Measurements from ENCODE around the gene PDK3. TPM values are rescaled to one million over a fixed set of nuclear protein-coding genes. Genes with fewer than 3 reads are reported as not detected.

PDK3 gene
- polyA plus RNA-seq, 2 donors = 1.9 to 2.6 TPM

DNA sequence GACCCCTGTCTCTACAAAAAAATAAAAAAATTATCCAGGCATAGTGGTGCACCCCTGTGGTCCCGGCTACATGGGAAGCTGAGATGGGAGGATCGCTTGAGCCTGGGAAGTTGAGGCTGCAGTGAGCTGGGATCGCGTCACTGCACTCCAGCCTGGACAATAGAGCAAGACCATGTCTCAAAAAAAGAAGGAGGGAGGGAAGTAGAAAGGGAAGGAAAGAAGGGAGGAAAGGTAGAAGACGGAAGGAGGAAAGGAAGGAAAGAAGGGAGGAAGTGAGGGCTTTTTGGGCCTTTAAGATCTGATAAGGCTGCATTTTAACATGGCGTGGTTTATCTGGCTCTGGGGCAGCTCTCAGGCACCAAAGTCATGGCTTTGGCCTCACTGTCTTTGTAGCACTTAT lies 10.4 kb downstream of the PDK3 start:
- no peaks in the 10 kb centered on the region for H3K36me3 ChIP-seq (ENCODE audit: control insufficient read depth in 2 of 2, insufficient read depth in 2 of 2, low read length in 1 of 2)
- H3K9me3 ChIP-seq (ENCODE audit: control insufficient read depth in 2 of 2, insufficient read depth in 1 of 2, low read depth in 1 of 2, low read length in 1 of 2) = no peaks in the 10 kb centered on the region
- H3K4me3 ChIP-seq (ENCODE audit: low read depth in 1 of 2, low read length in 2 of 2) = no peak overlapping the region
- no peaks in the 10 kb centered on the region for H3K27me3 ChIP-seq (ENCODE audit: control insufficient read depth in 1 of 2, insufficient read depth in 2 of 2, low read length in 2 of 2)
- no peak overlapping the region for H3K27ac ChIP-seq (ENCODE audit: low read depth in 2 of 2, low read length in 1 of 2)
- WGBS, 2 donors = 71 to 93% methylated on average over 6 of the region's 6 CpGs
- H3K4me1 ChIP-seq (ENCODE audit: control insufficient read depth in 2 of 2, insufficient read depth in 2 of 2, low read length in 1 of 2) = no peaks in the 10 kb centered on the region

DNA sequence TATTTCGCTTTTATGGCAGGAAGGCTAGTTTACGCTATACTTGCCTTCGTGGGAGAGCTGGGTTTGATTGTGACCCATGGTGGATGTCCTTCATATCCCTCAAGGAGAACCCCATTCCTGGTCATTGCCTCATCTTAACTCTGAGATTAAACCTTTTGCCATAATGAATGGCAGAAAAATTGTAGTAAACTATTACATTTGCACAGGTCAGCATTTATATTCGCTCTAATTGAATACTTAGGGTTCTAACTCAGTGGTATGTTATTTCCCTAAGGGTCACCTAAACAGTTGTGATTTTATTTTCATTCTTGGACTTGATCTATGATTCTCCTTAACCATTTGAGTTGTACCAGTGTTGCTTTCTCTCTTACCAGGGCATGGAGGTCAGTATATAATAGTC lies 13.4 kb downstream of the PDK3 start:
- Histone ChIP-seq H3K27me3 (ENCODE audit: control insufficient read depth in 1 of 2, insufficient read depth in 2 of 2, low read length in 2 of 2) (no peaks in the 10 kb centered on the region), H3K4me1 (ENCODE audit: control insufficient read depth in 2 of 2, insufficient read depth in 2 of 2, low read length in 1 of 2) (no peaks in the 10 kb centered on the region), H3K27ac (ENCODE audit: low read depth in 2 of 2, low read length in 1 of 2) (no peak overlapping the region), H3K4me3 (ENCODE audit: low read depth in 1 of 2, low read length in 2 of 2) (no peak overlapping the region), H3K9me3 (ENCODE audit: control insufficient read depth in 2 of 2, insufficient read depth in 1 of 2, low read depth in 1 of 2, low read length in 1 of 2) (no peaks in the 10 kb centered on the region), H3K36me3 (ENCODE audit: control insufficient read depth in 2 of 2, insufficient read depth in 2 of 2, low read length in 1 of 2) (no peaks in the 10 kb centered on the region)
- 89 to 99% methylated on average over 4 of the region's 4 CpGs for WGBS, 2 donors

DNA sequence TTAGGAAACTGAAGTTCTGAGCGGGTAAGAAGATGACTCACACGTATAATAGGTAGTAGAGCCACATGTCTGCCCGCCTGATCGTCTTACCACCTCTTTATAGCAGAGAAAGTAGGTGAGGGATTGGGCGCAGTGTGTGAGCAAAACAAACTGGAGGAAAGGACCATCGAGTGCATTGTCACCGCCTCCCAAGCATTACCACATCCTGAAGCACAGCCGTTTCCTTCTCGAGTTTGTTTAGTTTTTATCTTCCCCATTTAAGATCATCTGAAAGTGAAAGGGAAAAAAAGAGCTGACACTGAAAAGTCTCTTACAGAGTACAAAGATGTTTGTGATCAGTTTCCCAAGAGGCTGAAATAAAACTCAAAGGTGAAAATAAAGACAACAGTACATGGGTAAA lies 14.8 kb downstream of the PDK3 start:
- H3K27ac ChIP-seq (ENCODE audit: low read depth in 2 of 2, low read length in 1 of 2) = no peak overlapping the region
- no peaks in the 10 kb centered on the region for H3K9me3 ChIP-seq (ENCODE audit: control insufficient read depth in 2 of 2, insufficient read depth in 1 of 2, low read depth in 1 of 2, low read length in 1 of 2)
- WGBS, 2 donors = 48 to 66% methylated on average over 9 of the region's 9 CpGs
- no peaks in the 10 kb centered on the region for H3K36me3 ChIP-seq (ENCODE audit: control insufficient read depth in 2 of 2, insufficient read depth in 2 of 2, low read length in 1 of 2)
- H3K4me3 ChIP-seq (ENCODE audit: low read depth in 1 of 2, low read length in 2 of 2) = no peak overlapping the region
- no peaks in the 10 kb centered on the region for H3K4me1 ChIP-seq (ENCODE audit: control insufficient read depth in 2 of 2, insufficient read depth in 2 of 2, low read length in 1 of 2)
- H3K27me3 ChIP-seq (ENCODE audit: control insufficient read depth in 1 of 2, insufficient read depth in 2 of 2, low read length in 2 of 2) = no peaks in the 10 kb centered on the region

DNA sequence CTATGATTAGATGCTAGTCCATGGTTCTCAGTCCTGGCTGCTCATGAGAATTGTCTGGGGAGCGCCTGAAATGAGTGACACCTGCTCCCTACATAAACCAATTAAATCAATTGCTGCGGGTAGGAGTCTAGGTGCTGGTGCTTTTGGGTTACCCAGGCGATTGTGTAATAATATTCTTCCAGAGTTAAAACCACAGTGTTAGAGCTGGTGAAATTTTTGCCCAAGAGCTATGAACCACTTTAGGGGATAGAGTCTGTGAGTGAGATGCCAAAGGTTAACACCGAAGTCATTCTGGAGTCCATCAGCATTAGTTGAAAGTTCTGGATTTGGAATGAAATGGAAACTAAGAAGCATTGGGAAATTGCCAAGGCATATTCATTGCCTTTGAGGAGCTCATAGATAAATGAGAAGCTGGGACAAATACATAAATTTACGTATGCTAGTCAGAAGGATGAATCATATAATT lies 15.3 kb downstream of the PDK3 start:
- 63 to 67% methylated on average over 5 of the region's 5 CpGs for WGBS, 2 donors
- H3K27me3 ChIP-seq (ENCODE audit: control insufficient read depth in 1 of 2, insufficient read depth in 2 of 2, low read length in 2 of 2) = no peaks in the 10 kb centered on the region
- no peak overlapping the region for H3K27ac ChIP-seq (ENCODE audit: low read depth in 2 of 2, low read length in 1 of 2)
- H3K4me1 ChIP-seq (ENCODE audit: control insufficient read depth in 2 of 2, insufficient read depth in 2 of 2, low read length in 1 of 2) = no peaks in the 10 kb centered on the region
- H3K36me3 ChIP-seq (ENCODE audit: control insufficient read depth in 2 of 2, insufficient read depth in 2 of 2, low read length in 1 of 2) = no peaks in the 10 kb centered on the region
- H3K9me3 ChIP-seq (ENCODE audit: control insufficient read depth in 2 of 2, insufficient read depth in 1 of 2, low read depth in 1 of 2, low read length in 1 of 2) = no peaks in the 10 kb centered on the region
- H3K4me3 ChIP-seq (ENCODE audit: low read depth in 1 of 2, low read length in 2 of 2) = no peak overlapping the region

DNA sequence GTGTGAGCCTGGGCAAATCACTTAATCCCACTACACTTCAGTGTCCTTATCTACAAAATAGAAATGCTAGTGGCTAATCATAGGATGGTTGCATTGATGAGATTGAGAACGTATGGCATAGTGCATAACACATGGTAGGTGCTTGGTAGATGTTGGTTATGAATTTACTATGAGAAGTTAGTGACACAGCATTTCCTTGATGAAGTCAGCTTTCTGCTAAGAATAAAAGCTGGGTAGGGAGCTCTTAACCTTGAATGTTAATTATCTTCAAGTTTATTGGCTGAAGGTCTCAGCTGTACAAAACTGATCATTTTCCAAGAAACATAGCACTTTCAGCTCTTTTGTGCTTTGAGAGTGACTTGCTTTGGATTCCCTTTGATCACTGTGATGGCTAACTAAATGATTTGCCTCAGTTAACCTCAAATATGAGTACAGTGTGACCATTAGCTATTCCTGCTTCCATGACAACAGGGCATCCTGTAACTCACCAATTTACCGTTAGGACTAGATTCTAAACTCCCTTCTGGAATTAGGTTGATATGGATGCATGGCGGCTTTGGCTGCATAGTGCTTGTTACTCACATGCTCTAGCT lies 17.8 kb downstream of the PDK3 start:
- H3K27ac ChIP-seq (ENCODE audit: low read depth in 2 of 2, low read length in 1 of 2) = no peak overlapping the region
- 61 to 89% methylated on average over 3 of the region's 3 CpGs for WGBS, 2 donors
- H3K36me3 ChIP-seq (ENCODE audit: control insufficient read depth in 2 of 2, insufficient read depth in 2 of 2, low read length in 1 of 2) = no peaks in the 10 kb centered on the region
- H3K9me3 ChIP-seq (ENCODE audit: control insufficient read depth in 2 of 2, insufficient read depth in 1 of 2, low read depth in 1 of 2, low read length in 1 of 2) = no peaks in the 10 kb centered on the region
- no peaks in the 10 kb centered on the region for H3K27me3 ChIP-seq (ENCODE audit: control insufficient read depth in 1 of 2, insufficient read depth in 2 of 2, low read length in 2 of 2)
- H3K4me3 ChIP-seq (ENCODE audit: low read depth in 1 of 2, low read length in 2 of 2) = no peak overlapping the region
- no peaks in the 10 kb centered on the region for H3K4me1 ChIP-seq (ENCODE audit: control insufficient read depth in 2 of 2, insufficient read depth in 2 of 2, low read length in 1 of 2)

DNA sequence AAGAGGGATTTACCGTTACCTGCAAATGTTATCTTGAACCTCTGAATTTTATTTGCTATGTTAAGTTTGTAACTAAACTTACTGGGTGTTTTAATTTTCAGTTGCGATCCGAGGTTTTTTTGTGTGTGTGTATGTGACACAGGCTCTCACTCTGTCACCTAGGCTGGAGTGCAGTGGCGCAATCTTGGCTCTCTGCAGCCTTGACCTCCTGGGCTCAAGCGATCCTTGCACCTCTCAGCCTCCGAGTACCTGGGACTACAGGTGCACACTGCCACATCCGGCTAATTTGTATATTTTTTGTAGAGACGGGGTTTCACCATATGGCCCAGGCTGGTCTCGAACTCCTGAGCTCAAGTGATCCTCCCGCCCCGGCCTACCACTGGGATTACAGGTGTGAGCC lies 18.5 kb downstream of the PDK3 start:
- H3K27ac ChIP-seq (ENCODE audit: low read depth in 2 of 2, low read length in 1 of 2) = no peak overlapping the region
- 92 to 97% methylated on average over 11 of the region's 11 CpGs for WGBS, 2 donors
- H3K27me3 ChIP-seq (ENCODE audit: control insufficient read depth in 1 of 2, insufficient read depth in 2 of 2, low read length in 2 of 2) = no peaks in the 10 kb centered on the region
- H3K4me3 ChIP-seq (ENCODE audit: low read depth in 1 of 2, low read length in 2 of 2) = no peak overlapping the region
- no peaks in the 10 kb centered on the region for H3K9me3 ChIP-seq (ENCODE audit: control insufficient read depth in 2 of 2, insufficient read depth in 1 of 2, low read depth in 1 of 2, low read length in 1 of 2)
- H3K36me3 ChIP-seq (ENCODE audit: control insufficient read depth in 2 of 2, insufficient read depth in 2 of 2, low read length in 1 of 2) = no peaks in the 10 kb centered on the region
- no peaks in the 10 kb centered on the region for H3K4me1 ChIP-seq (ENCODE audit: control insufficient read depth in 2 of 2, insufficient read depth in 2 of 2, low read length in 1 of 2)

DNA sequence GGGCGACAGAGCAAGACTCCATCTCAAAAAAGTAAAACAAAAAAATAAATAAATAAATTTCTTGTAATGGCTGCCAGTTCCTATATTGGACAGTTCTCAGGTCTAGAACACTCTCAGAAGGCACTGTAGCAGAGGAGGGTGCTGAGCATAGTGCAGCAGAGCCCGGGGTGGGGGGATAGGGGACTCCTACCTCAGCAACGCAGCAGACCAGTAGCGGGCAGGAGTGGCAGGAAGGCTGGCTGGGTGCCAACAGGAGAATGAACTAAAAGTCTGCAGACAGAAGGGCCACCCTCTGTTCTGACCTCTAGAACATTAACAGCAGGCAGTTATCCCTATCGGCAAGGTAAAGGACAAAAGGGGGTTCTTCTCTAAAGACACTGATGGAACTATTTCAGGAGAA lies 20.2 kb downstream of the PDK3 start:
- no peak overlapping the region for H3K4me3 ChIP-seq (ENCODE audit: low read depth in 1 of 2, low read length in 2 of 2)
- no peaks in the 10 kb centered on the region for H3K9me3 ChIP-seq (ENCODE audit: control insufficient read depth in 2 of 2, insufficient read depth in 1 of 2, low read depth in 1 of 2, low read length in 1 of 2)
- H3K4me1 ChIP-seq (ENCODE audit: control insufficient read depth in 2 of 2, insufficient read depth in 2 of 2, low read length in 1 of 2) = no peaks in the 10 kb centered on the region
- no peaks in the 10 kb centered on the region for H3K27me3 ChIP-seq (ENCODE audit: control insufficient read depth in 1 of 2, insufficient read depth in 2 of 2, low read length in 2 of 2)
- H3K27ac ChIP-seq (ENCODE audit: low read depth in 2 of 2, low read length in 1 of 2) = no peak overlapping the region
- WGBS, 2 donors = 79 to 96% methylated on average over 5 of the region's 5 CpGs
- H3K36me3 ChIP-seq (ENCODE audit: control insufficient read depth in 2 of 2, insufficient read depth in 2 of 2, low read length in 1 of 2) = no peaks in the 10 kb centered on the region

DNA sequence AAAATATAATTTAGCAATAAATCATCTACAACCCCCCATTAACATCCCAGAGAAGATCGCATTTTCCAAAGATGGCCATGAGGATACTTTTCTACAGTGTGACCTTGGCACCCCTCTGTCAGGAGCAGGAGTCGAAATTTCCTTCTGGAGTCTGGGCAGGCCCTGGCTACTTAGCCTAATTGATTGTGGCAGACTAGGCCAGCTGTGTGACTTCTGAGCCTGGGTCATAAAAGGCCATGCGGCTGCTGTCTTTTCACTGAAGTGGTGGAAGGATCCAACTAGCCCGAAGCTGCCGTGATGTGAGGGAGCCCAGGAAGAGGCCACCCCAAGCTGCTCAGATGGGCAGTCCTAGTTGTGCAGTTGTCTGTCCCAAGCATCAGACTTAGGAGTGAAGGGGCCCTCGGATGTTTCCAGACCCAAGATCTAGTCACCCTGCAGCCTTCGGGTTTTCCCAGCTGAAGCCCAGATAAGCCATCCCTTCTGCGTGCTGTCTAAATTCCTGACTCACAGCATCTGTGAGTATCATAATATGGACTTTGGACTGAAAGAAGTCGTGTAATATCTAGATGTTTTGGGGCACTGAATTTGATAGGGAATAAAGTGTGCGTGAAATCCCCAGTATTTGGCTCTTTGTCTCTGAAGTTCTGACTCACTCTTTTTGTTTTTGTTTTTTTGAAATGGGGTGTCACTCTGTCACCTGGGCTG lies 21.0 kb downstream of the PDK3 start:
- Histone ChIP-seq H3K27me3 (ENCODE audit: control insufficient read depth in 1 of 2, insufficient read depth in 2 of 2, low read length in 2 of 2) (no peaks in the 10 kb centered on the region), H3K4me3 (ENCODE audit: low read depth in 1 of 2, low read length in 2 of 2) (no peak overlapping the region), H3K9me3 (ENCODE audit: control insufficient read depth in 2 of 2, insufficient read depth in 1 of 2, low read depth in 1 of 2, low read length in 1 of 2) (no peaks in the 10 kb centered on the region), H3K4me1 (ENCODE audit: control insufficient read depth in 2 of 2, insufficient read depth in 2 of 2, low read length in 1 of 2) (no peaks in the 10 kb centered on the region), H3K36me3 (ENCODE audit: control insufficient read depth in 2 of 2, insufficient read depth in 2 of 2, low read length in 1 of 2) (no peaks in the 10 kb centered on the region), H3K27ac (ENCODE audit: low read depth in 2 of 2, low read length in 1 of 2) (no peak overlapping the region)
- 76 to 86% methylated on average over 10 of the region's 10 CpGs for WGBS, 2 donors

DNA sequence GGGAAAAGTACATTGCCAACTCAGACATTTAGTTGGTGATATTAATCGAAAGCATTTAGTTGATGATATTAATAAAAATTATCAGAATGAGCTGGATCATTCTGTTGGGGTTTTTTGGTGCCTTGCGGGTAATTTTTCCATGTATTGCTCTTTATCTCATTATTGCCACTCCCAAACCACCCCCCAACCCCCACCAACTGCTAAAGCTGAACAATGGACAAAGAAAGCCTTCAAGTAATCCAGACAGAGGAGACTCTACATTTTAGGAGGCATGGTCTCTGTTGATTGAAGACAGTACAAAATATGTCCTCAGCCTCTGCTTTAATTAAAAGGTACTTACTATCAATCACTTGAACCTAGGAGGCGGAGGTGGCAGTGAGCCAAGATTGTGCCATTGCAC lies 22.5 kb downstream of the PDK3 start:
- 84 to 87% methylated on average over 3 of the region's 3 CpGs for WGBS, 2 donors
- Histone ChIP-seq H3K27ac (ENCODE audit: low read depth in 2 of 2, low read length in 1 of 2) (no peak overlapping the region), H3K9me3 (ENCODE audit: control insufficient read depth in 2 of 2, insufficient read depth in 1 of 2, low read depth in 1 of 2, low read length in 1 of 2) (no peaks in the 10 kb centered on the region), H3K4me3 (ENCODE audit: low read depth in 1 of 2, low read length in 2 of 2) (no peak overlapping the region), H3K36me3 (ENCODE audit: control insufficient read depth in 2 of 2, insufficient read depth in 2 of 2, low read length in 1 of 2) (no peaks in the 10 kb centered on the region), H3K27me3 (ENCODE audit: control insufficient read depth in 1 of 2, insufficient read depth in 2 of 2, low read length in 2 of 2) (no peaks in the 10 kb centered on the region), H3K4me1 (ENCODE audit: control insufficient read depth in 2 of 2, insufficient read depth in 2 of 2, low read length in 1 of 2) (no peaks in the 10 kb centered on the region)

DNA sequence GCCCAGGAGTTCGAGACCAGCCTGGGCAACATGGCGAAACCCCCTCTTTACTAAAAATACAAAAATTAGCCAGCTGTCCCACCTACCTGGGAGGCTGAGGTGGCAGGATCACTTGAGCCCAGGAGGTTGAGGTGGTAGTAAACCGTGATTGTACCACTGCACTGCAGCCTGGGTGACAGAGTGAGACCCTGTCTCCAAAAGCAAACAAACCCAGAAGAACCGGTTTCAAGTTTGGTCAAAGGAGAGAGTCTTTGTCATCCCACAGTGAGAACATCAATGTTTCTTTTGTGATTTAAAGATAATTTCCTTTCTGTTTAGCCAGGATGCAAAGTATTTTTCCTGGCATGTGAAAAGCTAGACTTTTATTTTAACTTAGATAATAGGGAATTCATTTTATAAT lies 26.7 kb downstream of the PDK3 start:
- Histone ChIP-seq H3K36me3 (ENCODE audit: control insufficient read depth in 2 of 2, insufficient read depth in 2 of 2, low read length in 1 of 2) (no peaks in the 10 kb centered on the region), H3K4me3 (ENCODE audit: low read depth in 1 of 2, low read length in 2 of 2) (no peak overlapping the region), H3K27me3 (ENCODE audit: control insufficient read depth in 1 of 2, insufficient read depth in 2 of 2, low read length in 2 of 2) (peaks cover 0 to 3% of the 10 kb centered on the region in 2 donors), H3K27ac (ENCODE audit: low read depth in 2 of 2, low read length in 1 of 2) (no peak overlapping the region), H3K4me1 (ENCODE audit: control insufficient read depth in 2 of 2, insufficient read depth in 2 of 2, low read length in 1 of 2) (no peaks in the 10 kb centered on the region), H3K9me3 (ENCODE audit: control insufficient read depth in 2 of 2, insufficient read depth in 1 of 2, low read depth in 1 of 2, low read length in 1 of 2) (no peaks in the 10 kb centered on the region)
- WGBS, 2 donors = 76 to 83% methylated on average over 4 of the region's 4 CpGs

All from esophagus (tissue), 2 donors.